Skeletal muscle cell (primary cell): ENCODE measurements around the gene MLH1.

Source experiments
- DNase-seq: peaks from one replicate; pipeline ENCODE4 v3.0.0-alpha.2; 2010; ENCODE audit warnings: low read depth
- H3K4me3 ChIP-seq: 2 replicates; pipeline ENCODE4 v1.5.1; 2011; ENCODE audit warnings: low read depth, mild to moderate bottlenecking, control low read depth, low read length, moderate library complexity

Gene MLH1

DNA sequence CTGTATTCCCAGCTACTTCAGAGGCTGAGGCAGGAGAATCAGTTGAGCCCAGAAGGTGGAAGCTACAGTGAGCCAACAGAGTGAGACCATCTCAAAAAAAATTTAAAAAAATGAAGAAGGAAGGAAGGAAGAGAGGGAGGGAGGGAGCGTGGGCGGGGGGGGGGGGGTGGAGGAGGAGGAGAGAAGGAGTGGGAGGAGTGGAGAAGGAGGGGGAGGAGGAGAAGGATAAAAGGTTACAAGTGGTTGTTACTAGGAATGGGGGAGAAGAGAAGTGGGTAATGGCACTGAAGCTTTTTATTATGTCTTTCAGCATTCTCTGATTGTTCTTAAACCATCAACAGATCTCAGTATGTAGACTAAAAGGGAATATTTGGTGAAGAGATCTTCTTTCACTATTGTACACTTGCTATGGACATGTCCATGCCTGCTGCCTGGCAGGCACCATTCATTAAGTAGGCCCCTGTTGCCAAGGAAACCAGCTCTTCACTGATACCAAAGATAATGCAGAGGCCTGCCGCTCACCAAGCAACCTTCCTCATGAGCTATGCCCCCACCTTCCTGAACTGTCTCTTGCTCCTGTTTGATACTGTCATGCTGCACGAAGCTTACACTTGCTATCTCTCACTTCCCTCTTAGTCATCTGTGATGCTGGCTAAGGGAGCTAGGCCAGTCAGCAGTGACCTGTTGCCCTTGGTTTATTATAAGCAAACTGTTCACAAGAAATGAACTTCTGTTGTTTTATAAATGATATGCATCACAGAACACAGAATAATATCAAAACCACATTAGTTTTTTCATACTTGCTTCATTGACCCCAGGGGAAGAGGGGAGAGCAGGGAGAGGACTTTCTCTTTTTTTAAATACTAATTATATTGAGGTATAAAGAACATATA is 23.5 kb upstream of the MLH1 start:
- no peak for DNase-seq

DNA sequence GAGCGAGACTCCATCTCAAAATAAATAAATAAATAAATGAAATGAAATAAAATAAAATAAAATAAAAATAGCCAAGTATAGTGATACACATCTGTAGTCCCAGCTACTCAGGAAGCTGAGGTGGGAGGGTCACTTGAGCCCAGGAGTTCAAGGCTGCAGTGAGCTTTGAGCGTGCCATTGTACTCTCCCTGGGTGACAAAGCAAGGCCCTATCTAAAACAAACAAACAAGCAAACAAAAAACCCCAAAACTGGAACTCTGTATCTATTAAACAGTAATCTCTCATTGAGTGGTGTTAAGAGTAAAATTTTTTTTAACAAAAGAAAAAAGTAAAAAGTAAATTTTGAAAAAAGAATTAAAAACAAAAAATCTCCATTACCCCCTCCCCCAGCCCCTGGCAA is 21.2 kb upstream of the MLH1 start:
- no peak for DNase-seq
- H3K4me3 ChIP-seq, result no peak overlapping the region

More for the DNA sequence above, 23.5 kb upstream of the MLH1 start:
- no peak overlapping the region for H3K4me3 ChIP-seq

DNA sequence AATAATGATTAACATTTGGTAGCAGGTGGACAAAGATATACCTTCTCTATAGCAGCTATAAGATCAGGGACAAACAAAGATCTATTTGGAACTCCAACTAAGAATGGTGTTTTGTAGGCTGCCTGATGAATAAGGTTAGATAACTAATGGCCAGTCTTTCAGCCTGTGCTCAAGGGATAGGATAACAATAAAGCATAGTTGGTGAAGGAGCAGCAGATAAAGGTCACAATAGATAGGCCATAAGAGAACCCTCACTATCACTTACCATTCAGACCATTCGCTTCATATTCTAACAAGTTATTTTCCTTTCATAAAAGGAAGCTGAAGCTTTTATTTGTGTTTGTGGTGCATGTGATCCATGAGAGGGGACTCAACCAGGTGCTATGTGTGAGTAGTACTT is 20.2 kb upstream of the MLH1 start:
- no peak overlapping the region for H3K4me3 ChIP-seq
- DNase-seq, result no peak

DNA sequence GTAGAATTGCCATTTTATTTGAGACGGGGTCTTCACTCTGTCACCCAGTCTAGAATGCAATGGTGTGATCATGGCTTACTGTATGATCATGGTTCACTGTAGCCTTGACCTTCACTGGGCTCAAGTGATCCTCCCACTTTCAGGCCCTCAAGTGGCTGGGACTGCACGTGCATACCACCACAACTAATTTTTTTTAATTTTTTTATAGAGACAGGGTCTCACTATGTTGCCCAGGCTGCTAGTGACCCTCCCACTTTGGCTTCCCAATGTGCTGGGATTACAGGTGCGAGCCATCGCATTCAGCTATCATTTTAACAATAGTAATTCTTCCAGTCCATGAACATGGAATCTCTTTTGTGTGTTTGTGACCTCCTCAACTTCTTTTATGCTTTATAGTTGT is 12.3 kb upstream of the MLH1 start:
- H3K4me3 ChIP-seq, result no peak overlapping the region
- DNase-seq, result no peak

DNA sequence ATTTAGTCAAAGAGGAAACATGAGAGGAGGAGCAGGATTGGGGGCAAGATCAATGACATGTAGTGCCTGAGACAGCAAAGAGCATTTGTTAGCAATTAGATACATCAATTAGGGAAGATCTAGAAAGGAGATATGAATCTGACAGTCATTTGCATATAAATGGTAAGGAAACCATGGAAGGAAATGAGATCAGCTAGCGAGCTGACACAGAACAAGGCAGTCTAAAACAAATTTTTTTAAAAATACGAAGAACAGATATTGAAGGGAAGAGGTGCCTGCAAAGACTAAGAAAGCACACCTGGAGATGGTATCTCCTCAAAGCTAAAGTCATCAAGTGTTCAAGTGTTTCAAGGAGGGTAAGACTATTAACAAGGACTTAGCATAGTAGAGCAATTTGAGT is 5.0 kb upstream of the MLH1 start:
- no peak overlapping the region for H3K4me3 ChIP-seq

DNA sequence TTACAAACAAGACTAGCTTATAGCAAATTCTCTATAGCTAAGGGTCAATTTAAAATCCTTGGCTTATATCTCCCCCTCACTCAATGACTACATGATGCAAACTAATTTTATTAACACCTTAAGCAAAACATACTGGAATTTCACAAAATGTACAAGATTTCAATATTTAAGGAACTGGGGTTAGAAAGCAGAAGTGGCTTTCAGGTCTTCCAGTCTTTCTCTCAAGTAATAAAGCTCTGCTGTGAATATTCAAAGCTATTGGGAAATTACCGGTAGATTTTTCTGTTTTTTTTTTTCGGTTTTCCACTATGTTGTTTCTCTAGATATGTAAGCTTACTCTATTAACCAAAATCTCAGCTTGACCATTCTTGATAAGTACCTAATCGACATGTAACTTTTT is 4.3 kb upstream of the MLH1 start:
- no peak overlapping the region for H3K4me3 ChIP-seq
- no peak for DNase-seq

More for the DNA sequence above, 5.0 kb upstream of the MLH1 start:
- no peak for DNase-seq

DNA sequence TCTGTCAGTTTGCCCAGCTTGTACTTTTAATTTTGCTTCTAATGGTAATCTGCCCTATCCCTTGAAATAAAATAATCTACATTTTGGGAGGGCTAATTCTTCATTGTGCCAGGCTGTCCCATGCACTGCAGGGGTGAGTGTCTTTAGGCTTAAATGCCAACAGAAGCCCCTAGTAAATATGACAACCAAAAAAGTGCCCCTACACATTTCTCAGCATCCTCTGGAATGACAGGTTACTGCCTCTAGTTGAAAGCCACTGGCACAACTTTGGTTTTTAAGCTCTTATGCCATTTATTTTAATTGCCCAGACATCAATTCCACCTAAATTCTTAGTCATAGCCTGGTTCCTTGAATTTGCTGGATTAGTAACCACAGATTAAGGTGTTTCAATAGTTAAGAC is 3.8 kb upstream of the MLH1 start:
- no peak for DNase-seq

DNA sequence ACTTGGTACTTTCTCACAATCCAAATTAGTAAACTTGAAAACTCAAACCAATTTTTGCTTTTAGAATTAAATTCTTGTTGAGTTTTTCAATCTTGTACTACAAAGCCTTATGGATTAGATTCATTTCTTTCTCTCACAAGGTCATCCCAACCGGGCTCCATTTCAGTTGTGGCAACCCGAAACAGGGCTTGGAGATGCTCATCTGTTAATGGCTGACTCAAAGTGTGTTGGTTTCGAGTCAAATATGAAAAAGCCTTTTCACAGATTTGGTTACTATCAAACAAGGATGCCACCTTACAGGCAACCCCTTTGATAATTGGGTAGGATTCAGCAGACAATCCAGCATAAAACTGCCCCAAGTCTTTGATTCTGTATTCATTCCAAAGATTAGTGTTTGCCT is 2.2 kb upstream of the MLH1 start:
- no peak for DNase-seq
- H3K4me3 ChIP-seq, result peak overlapping the region; percentile 82

More for the DNA sequence above, 3.8 kb upstream of the MLH1 start:
- H3K4me3 ChIP-seq, result no peak overlapping the region

DNA sequence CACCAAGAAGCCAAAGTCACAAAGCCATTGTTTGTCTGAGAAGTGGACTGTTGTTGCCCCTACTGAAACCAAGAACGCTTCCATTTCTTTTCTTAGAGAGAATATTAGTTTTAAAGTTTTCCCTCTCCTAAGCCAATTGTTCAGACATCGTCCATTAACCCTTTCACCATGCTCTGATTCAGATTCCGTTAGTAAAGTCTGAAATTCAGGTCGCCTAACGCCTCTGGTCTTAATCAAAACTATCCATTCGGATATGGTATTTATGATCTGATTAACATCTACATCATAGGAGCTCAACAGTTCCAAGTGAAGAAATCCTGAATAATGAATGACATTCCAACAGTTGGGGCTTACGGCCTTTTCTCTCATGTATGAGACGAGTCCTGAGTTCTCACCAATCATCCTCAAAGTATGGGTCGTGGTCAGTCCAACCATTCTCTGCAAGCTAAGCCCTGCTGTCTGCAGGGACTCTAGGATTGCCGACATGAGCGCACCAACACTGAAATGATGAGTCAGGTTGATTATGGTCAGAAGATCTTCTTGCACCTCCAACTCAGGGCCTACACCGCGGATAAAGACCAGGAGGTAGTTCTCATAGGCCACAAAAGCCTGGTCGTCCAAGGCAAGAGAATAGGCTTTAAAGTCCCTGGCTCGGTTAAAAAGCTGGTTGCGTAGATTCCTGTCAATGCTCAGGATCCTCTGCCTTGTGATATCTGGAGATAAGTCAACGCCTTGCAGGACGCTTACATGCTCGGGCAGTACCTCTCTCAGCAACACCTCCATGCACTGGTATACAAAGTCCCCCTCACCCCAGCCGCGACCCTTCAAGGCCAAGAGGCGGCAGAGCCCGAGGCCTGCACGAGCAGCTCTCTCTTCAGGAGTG is 1.2 kb upstream of the MLH1 start:
- H3K4me3 ChIP-seq, result peak overlapping the region; percentile 82
- peak; percentile 39 for DNase-seq

DNA sequence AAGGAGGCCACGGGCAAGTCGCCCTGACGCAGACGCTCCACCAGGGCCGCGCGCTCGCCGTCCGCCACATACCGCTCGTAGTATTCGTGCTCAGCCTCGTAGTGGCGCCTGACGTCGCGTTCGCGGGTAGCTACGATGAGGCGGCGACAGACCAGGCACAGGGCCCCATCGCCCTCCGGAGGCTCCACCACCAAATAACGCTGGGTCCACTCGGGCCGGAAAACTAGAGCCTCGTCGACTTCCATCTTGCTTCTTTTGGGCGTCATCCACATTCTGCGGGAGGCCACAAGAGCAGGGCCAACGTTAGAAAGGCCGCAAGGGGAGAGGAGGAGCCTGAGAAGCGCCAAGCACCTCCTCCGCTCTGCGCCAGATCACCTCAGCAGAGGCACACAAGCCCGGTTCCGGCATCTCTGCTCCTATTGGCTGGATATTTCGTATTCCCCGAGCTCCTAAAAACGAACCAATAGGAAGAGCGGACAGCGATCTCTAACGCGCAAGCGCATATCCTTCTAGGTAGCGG is 452 bp upstream of the MLH1 start, which contains the start of gene EPM2AIP1:
TSS of gene EPM2AIP1 (minus strand) at position 326 of the 520 bp plus-strand sequence. CDS start at position 272, 54 bp downstream.
- no peak for DNase-seq
- H3K4me3 ChIP-seq, result peak within 1 kb of the TSS; percentile 82

DNA sequence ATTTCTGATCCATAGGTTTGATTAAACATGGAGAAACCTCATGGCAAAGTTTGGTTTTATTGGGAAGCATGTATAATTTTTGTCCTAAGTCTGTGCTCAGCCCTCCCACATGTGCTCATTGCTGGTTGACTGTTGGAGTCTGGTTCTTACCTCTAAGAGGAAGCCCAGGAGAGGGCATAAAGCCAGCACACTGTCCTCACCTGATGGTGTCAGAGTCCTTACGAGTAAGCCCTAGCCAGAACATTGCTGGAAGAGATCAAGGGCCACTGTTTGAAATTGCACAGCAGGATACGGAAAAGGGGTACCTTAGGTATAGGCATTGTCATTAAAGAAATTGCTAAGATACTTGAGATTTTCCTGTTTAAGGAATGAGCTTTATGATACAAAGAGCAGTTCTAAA is 21.3 kb downstream of the MLH1 start:
- H3K4me3 ChIP-seq, result no peak overlapping the region
- no peak for DNase-seq

DNA sequence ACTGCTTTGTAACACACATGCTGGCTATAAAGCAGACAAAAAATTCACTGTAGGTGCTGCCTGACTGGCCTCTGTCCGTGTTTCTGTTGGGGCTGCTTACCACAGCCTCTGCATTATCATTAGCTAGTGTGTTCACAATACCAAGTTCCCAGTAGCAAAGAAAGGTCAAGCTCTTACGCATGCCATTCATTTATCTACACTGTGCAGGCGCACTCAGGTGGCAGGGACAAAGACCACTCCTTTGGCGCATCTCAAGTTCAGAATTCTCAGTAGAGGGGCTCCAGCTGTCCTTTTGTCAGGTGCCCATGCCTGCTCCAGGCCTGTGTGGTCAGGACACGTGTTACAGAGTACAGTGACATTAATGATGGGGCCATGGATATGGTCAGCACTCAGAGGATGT is 22.3 kb downstream of the MLH1 start:
- no peak overlapping the region for H3K4me3 ChIP-seq
- DNase-seq, result no peak

DNA sequence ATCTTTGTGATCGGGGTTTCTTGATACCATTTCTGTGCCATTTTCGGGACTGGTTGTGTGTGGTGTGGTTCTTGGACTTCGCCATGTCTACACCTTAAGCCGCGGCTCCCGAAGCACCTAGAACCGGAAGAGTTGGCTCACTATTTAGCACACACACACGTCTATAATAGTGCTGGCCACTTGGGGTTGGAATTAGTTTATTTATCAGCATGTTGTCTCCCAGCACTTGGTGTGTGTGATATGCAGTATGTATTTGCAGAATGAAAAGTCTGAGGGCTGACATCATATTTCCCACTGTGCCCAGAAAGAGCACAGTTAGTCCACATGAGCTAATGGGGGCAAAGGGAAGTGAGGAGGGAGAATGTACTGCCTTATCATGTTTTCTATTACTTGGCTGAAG is 23.6 kb downstream of the MLH1 start:
- no peak for DNase-seq

DNA sequence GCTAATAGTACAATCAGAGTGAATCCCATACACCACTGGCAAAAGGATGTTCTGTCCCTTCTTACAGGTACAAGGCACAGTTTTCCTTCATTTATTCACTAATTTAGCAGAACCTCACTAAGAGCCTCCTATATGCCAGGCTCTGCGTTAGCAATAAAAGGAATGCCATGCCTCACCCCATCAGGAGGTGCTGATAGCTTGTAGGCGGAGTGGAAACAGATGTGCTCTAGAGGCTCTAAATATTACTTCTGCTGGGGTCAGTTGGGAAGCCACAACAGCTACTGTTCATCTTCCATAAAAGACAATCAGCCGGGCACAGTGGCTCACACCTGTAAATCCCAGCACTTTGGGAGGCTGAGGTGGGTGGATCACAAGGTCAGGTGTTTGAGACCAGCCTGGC is 24.4 kb downstream of the MLH1 start:
- no peak for DNase-seq
- H3K4me3 ChIP-seq, result no peak overlapping the region

More for the DNA sequence above, 23.6 kb downstream of the MLH1 start:
- H3K4me3 ChIP-seq, result no peak overlapping the region

DNA sequence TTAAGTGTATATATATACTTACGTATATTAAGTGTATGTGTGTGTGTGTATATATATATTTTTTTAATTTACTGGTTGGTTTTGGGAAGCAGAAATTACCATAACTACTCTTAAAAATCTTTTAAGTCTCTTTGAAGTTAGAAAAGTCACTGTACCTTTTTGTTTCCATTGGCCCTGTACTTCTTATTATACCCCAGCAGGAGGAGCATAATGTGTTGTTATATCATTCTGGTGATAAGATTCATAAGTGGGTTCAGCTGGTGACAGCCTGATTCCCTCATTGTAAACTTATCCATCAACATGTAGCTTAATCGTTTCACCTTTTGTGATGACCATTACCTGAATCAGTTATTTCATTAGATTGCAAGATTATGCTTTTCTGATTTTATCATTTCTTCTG is 30.8 kb downstream of the MLH1 start:
- no peak overlapping the region for H3K4me3 ChIP-seq
- no peak for DNase-seq

DNA sequence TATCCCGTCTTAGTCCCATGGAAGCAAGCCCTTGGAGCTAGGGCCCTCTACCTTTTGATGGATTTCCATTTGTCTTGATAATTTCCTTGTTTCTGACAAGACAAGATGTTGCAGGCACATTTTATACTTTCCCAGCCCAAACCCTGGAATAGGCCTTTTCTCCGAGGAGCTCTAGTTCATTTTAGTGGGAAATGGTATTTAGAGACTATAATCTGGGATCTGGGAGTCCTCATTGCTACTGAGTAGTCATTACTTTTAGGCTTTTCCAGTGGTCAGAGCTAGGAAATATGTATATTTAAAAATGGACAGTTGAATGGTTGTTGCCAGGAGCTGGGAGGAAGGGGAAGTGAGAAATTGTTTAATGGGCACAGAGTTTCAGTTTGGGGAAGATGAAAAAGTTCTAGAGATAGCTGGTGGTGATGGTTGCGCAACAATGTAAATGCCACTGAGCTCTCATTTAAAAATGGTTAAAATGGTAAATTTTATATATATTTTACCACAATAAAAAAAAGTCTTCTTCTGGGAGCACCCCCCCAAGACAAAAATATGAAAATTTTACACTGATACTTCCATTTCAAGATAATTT is 31.6 kb downstream of the MLH1 start:
- H3K4me3 ChIP-seq, result no peak overlapping the region
- no peak for DNase-seq

DNA sequence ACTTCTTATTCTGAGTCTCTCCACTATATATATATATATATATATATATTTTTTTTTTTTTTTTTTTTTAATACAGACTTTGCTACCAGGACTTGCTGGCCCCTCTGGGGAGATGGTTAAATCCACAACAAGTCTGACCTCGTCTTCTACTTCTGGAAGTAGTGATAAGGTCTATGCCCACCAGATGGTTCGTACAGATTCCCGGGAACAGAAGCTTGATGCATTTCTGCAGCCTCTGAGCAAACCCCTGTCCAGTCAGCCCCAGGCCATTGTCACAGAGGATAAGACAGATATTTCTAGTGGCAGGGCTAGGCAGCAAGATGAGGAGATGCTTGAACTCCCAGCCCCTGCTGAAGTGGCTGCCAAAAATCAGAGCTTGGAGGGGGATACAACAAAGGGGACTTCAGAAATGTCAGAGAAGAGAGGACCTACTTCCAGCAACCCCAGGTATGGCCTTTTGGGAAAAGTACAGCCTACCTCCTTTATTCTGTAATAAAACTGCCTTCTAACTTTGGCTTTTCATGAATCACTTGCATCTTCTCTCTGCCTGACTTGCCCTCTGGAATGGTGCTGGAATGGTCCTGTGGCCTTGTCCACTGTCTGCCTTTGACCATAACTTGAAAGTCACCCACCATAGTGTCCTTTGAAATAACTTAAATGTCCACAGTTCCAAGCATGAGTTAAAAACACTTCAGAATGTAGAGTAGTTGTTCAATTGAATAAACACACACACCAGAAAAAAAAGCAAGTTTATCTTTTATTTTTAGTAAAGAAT is 32.4 kb downstream of the MLH1 start:
- no peak for DNase-seq
- no peak overlapping the region for H3K4me3 ChIP-seq

DNA sequence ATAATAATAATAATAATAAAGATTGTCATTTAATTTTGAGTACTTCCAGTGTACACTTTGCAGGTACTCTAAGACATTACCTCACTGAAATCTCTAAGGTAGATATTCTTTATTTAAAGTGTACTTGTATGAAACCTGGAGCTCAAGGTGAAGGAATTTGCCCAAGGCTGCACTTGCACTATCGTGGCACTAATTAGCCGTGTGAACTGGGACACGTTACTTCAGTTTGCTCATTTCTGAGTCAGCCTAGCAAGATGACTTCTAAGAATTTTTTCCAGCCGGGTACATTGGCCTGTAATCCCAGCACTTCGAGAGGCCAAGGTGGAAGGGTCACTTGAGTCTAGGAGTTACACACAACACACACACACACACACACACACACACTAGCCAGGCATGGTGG is 33.5 kb downstream of the MLH1 start:
- no peak for DNase-seq
- no peak overlapping the region for H3K4me3 ChIP-seq

DNA sequence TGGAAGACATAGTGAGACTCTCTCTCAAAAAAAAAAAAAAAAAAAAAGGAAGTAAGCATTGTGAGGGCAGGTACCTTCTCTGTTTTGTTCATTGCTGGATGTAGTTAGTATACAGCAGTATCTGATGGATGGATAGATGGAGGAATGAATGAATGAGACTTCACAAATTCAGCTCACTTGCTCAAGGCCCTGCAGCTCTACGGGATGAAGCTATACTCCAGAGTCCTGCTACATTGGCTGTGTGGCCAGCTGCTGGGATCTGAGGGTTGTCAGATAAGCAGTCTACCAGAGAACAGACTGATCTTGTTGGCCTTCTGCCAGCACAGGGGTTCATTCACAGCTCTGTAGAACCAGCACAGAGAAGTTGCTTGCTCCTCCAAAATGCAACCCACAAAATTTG is 35.0 kb downstream of the MLH1 start:
- no peak overlapping the region for H3K4me3 ChIP-seq
- DNase-seq, result no peak
